ACC112 (cell line): ENCODE measurements around the gene MGAT5.

Experiments
- H2AFZ ChIP-seq: fragments of 200-600 bp; sonication (generic); one replicate; pipeline ENCODE4 v1.6.0; 2017; ENCODE audit warnings: antibody characterized with exemption, low read length; ENCODE audit not compliant: unreplicated experiment
- H3K27ac ChIP-seq: fragments of 200-600 bp; sonication (generic); 2 replicates; pipeline ENCODE4 v1.5.1; 2014; ENCODE audit warnings: low read depth, mild to moderate bottlenecking, antibody characterized with exemption, low read length, moderate library complexity
- H3K27me3 ChIP-seq: fragments of 200-600 bp; sonication (generic); 2 replicates; pipeline ENCODE4 v1.6.1; 2014; ENCODE audit warnings: mild to moderate bottlenecking, antibody characterized with exemption, low read length, moderate library complexity, mixed read lengths; ENCODE audit not compliant: insufficient read depth
- H3K36me3 ChIP-seq: fragments of 200-600 bp; sonication (generic); 2 replicates; pipeline ENCODE4 v1.6.1; 2016; ENCODE audit warnings: mild to moderate bottlenecking, antibody characterized with exemption, low read length, moderate library complexity, mixed read lengths; ENCODE audit not compliant: insufficient read depth
- H3K4me1 ChIP-seq: fragments of 200-600 bp; sonication (generic); one replicate; pipeline ENCODE4 v1.6.1; 2016; ENCODE audit warnings: low read length, mixed read lengths; ENCODE audit not compliant: insufficient read depth, unreplicated experiment, control insufficient read depth
- H3K4me3 ChIP-seq: fragments of 200-600 bp; sonication (generic); 2 replicates; pipeline ENCODE4 v1.5.1; 2014; ENCODE audit warnings: mild to moderate bottlenecking, low read depth, low read length
- H3K79me2 ChIP-seq: fragments of 200-600 bp; sonication (generic); one replicate; pipeline ENCODE4 v1.6.0; 2016; ENCODE audit warnings: low read length; ENCODE audit not compliant: control insufficient read depth, unreplicated experiment, insufficient read depth

The MGAT5 gene

DNA sequence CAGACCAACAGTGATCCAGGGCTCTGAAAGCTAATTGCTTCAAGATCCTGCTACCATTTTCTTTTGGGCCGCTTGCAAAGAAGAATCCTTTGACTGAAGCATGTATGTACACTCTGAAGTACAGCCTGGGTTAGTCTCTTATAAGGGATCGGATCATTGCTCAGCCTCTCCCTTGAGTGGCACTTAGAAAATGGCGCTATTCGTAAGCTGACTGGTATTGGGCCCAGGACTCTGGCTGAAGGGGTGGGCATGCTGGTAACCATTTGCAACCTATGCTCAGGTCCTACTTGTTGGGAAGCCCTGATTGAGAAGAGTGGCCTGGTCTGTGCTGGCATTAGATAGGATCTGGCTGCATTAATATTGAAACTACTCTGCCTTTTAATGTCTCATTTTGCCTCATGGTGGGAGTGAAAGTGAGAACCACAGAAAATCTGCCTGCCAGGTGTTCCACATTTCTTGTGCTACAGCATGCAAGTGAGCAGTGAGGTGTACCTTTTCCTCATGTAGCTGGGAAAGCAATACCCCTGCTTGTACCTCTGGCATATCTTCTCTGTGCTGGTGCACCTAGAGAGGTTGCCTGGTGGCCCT, 661 bp upstream of the MGAT5 start:
- H3K27me3 ChIP-seq = no peaks in the 10 kb centered on the region
- H3K79me2 ChIP-seq = no peaks in the 10 kb centered on the region
- no peak overlapping the region for H3K4me3 ChIP-seq
- no peak overlapping the region for H3K27ac ChIP-seq
- H3K4me1 ChIP-seq = no peaks in the 10 kb centered on the region
- H3K36me3 ChIP-seq = 0 out of 2 replicates have a peak, but pooled peaks cover 3% of the 10 kb centered on the region
- H2AFZ ChIP-seq = no peak overlapping the region

DNA sequence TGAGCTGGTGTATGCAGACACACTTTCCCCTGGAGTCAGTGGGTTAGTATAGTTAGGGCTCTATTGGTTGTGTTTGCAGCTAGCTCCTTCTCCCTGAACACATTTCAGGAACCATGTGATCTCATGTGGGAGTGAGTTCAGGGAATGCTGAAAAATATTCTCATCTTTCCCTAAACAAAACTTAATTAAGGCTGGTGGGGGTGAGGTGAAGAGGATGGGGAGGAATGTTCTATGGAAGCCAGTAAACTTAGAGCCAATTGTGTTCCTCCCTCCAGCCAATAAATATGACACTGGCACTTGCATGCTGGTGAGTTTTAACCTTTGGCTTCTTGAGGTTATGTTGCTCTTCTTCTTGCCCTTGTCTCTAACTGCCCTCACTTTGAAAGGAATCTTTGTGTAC, 952 bp downstream of the MGAT5 start:
- peaks cover 2% of the 10 kb centered on the region for H3K79me2 ChIP-seq
- H3K4me1 ChIP-seq = peaks cover 2% of the 10 kb centered on the region

DNA sequence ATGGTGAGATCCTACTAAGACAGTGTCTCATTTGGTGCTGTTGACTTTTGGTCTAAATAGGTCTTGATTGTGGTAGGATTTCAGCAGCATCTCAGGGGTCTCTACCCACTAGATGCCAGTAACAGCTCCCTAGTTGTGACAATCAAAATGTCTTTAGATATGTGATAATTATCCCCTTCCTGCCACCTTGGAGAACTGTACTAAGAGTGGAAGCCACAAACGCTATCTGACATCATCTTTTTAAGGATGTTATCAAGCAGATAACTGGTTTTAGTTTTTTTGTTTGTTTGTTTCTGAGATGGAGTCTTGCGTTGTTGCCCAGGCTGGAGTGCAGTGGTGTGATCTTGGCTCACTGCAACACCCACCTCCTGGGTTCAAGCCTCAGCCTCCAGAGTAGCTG, 3.1 kb downstream of the MGAT5 start:
- Histone ChIP-seq H3K27ac (no peak overlapping the region), H3K4me3 (no peak overlapping the region), H2AFZ (no peak overlapping the region), H3K36me3 (0 out of 2 replicates have a peak, but pooled peaks cover 3% of the 10 kb centered on the region), H3K79me2 (peaks cover 2% of the 10 kb centered on the region), H3K4me1 (peaks cover 23% of the 10 kb centered on the region), H3K27me3 (no peaks in the 10 kb centered on the region)

More for the DNA sequence above, 952 bp downstream of the MGAT5 start:
- no peaks in the 10 kb centered on the region for H3K27me3 ChIP-seq
- H3K36me3 ChIP-seq = 0 out of 2 replicates have a peak, but pooled peaks cover 3% of the 10 kb centered on the region
- H2AFZ ChIP-seq = no peak overlapping the region
- H3K4me3 ChIP-seq = no peak overlapping the region
- H3K27ac ChIP-seq = no peak overlapping the region

DNA sequence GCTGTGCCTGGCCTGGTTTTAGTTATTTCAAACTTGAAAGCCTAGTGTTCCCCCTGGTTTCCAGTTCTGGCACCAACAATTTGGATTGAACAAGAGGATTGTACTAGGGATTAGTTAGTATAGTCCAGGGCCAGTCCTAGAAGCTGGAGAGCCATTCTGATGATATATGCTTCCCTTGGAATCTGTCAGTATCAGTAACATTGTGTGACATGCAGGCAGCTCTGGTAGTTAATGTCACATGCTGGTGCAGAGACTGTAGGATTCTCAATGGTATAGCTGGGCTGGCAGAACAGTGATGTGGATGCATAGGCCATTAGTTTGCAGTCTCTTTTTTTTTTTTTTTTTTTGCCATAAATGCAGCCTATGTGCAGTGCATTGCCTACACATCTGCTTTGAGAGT, 3.6 kb downstream of the MGAT5 start:
- Histone ChIP-seq H3K27me3 (no peaks in the 10 kb centered on the region), H3K4me1 (peaks cover 28% of the 10 kb centered on the region), H3K27ac (no peak overlapping the region), H2AFZ (no peak overlapping the region), H3K79me2 (peaks cover 2% of the 10 kb centered on the region), H3K36me3 (0 out of 2 replicates have a peak, but pooled peaks cover 3% of the 10 kb centered on the region), H3K4me3 (no peak overlapping the region)

DNA sequence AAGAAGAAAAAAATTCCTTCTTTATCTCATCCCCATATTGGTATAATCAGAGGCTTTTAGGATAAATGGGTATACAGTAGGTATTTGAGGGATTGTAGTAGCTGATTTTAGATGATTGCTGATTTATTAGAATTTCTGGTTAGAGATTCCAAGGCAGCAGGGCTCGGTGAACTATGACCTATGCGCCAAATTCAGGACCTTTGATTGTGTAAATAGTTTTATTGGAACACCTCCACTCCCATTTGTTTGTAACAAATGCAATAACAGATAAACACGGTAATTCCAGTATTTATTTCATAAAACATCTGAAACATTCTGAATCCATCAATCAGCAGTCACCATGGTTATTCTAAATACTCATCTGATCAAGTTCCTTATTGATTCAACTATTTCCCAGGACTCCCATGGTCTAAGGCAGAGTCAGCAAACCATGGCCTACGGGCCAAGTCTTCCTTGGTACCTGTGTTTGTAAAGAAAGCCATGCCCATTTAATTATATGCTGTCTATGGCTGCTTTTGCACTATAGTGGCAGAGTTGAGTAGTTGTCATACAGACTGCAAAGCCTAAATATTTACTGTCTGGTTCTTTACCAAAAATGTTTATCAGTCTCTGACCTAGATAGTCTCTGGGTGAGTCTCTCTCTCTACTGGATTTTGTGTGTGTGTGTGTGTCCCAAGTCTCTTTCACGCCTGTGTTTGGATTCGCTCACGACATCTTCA, 4.3 kb downstream of the MGAT5 start:
- Histone ChIP-seq H3K4me3 (no peak overlapping the region), H3K27me3 (no peaks in the 10 kb centered on the region), H3K36me3 (0 out of 2 replicates have a peak, but pooled peaks cover 3% of the 10 kb centered on the region), H3K4me1 (peaks cover 30% of the 10 kb centered on the region), H2AFZ (no peak overlapping the region), H3K27ac (no peak overlapping the region), H3K79me2 (peaks cover 6% of the 10 kb centered on the region)

DNA sequence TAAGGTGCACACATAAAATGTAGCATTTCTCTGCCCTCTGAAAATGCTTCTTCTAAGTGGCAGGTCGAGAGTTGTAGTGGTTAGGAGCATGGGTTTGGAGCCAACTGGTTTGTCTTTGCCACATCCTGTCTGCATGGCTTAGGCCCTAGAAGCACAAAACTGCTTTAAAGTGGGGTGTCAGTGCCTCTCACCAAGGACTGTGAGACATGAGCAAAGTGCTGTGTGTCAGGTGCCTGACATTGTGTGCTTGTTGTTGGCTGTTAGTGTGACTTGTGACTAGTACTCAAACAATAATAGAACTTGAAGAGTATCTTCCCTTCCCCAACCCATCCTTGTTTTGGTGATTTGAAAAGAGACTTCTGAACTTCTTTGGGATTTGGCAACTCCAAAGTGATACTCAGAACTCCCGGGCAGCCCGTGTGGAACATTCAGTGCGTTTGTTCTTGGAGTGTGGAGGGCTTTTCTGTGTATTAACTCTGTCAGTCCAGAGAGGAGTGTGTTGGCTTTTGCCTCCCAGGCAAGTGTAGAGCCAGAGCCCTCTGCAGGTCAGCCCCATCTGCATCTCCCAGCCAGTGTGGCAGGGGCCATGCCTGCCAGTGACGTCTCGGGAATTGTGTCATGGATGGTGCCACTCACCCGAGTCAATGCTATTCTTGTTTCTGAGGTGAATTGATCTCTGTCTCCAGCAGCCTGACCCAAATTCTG, 5.0 kb downstream of the MGAT5 start:
- Histone ChIP-seq H3K36me3 (0 out of 2 replicates have a peak, but pooled peaks cover 3% of the 10 kb centered on the region), H3K4me1 (peaks cover 30% of the 10 kb centered on the region), H3K79me2 (peaks cover 10% of the 10 kb centered on the region), H3K4me3 (no peak overlapping the region), H3K27ac (no peak overlapping the region), H2AFZ (no peak overlapping the region), H3K27me3 (no peaks in the 10 kb centered on the region)

DNA sequence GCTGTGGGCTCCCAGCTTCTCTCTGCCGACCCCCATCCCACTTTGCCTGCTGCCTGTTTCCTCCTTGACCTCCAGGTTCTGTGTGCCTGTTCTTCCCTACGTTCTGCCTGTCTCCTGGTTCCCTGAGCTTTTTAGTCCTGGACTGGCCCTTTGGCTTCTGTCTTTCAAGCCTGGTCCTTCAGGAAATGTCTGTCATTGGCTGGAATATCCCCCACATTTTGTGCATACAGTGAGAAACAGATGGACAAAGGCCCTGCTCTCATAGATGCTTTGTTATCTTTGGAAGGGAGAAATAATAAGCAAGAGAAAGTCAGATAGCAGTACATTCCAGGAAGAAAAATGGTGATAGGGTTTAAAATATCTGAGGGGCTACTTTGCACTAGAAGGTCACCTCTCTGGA, 5.7 kb downstream of the MGAT5 start:
- Histone ChIP-seq H3K27me3 (no peaks in the 10 kb centered on the region), H3K4me3 (no peak overlapping the region), H3K79me2 (peaks cover 10% of the 10 kb centered on the region), H3K4me1 (peaks cover 30% of the 10 kb centered on the region), H3K27ac (no peak overlapping the region), H3K36me3 (no peaks in the 10 kb centered on the region), H2AFZ (no peak overlapping the region)

DNA sequence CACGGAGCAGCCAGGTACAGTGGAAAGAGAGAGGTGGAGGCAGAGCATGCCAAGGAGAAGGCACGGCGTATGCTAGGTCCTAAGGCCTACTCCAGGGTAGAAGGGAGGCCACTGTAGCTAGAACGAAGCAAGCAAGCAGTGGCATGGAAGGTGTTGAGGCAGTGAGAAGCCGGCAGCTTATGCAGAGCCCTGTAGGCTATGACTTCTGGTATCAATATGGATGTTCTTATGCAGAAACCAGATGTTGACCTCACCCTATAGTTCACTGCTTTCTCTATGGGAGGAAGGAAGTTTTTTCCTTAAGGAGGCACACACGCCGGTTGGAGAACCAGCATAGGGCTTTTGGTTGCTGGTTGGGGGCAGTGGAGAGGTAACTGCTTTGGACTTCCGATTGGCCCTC, 6.1 kb downstream of the MGAT5 start:
- Histone ChIP-seq H2AFZ (no peak overlapping the region), H3K36me3 (no peaks in the 10 kb centered on the region), H3K4me1 (peaks cover 30% of the 10 kb centered on the region), H3K4me3 (no peak overlapping the region), H3K79me2 (peaks cover 10% of the 10 kb centered on the region), H3K27ac (peak overlapping the region; percentile 82), H3K27me3 (no peaks in the 10 kb centered on the region)

DNA sequence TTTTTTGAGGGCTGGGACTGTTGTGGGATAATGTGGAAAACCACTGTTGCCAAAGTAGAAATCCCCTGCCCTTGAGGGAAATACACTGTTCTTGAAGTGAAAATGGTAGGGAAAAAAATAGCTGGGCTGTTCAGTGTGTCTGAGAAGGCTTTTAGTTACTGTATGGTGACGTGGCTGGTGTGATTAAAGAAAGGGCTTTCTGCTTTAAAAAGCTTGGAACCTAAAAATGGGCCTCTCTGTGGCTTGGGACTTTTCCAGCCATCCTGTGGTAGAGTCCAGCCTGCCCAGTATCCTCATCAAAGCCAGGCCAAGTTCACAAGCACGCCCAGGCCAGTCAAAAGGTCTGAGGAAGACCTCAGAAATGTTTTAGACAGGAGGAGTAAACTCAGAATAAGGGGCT, 6.8 kb downstream of the MGAT5 start:
- no peaks in the 10 kb centered on the region for H3K36me3 ChIP-seq
- peak overlapping the region; percentile 2; the same call in 1 of the 2 replicates for H3K4me3 ChIP-seq
- no peaks in the 10 kb centered on the region for H3K27me3 ChIP-seq
- H3K27ac ChIP-seq = peak overlapping the region; percentile 82
- no peak overlapping the region for H2AFZ ChIP-seq
- H3K79me2 ChIP-seq = peaks cover 10% of the 10 kb centered on the region
- H3K4me1 ChIP-seq = peaks cover 30% of the 10 kb centered on the region

DNA sequence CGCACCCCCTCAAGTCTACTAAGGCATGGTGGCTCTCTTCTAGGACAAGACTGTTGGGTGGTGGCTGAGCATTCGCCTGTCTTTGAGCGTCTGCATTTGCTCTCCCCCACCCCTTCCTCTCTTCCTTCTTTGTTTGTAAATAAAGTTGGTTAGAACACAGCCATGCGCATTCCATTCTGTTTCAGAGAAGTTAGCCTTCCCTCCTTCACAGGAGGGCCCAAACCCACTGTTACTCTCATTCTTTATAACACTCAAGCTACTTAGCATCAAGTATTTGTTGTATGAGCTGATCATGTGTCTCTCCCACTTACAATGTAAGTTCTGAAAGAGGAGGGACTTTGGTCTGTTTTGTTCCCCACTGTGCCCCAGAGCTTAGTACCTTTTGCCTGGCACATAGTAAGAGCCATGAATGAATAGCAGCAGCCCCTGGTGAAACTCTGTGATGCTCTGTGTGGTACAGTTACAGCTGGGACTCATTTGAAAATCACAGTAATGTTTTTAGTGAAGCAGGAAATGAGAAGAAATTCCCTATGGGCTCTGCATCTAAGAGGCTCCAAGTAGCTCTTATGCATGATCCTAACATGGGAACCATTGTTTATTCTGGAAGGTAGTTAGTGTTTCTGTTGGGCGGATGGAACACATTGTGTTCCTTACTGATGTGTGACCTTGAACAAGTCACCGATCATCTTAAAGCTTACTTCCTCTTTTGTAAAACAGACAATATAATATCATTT, 7.7 kb downstream of the MGAT5 start:
- H3K4me3 ChIP-seq = peak overlapping the region; percentile 47; the same call in 1 of the 2 replicates
- peaks cover 30% of the 10 kb centered on the region for H3K4me1 ChIP-seq
- H3K27me3 ChIP-seq = no peaks in the 10 kb centered on the region
- peak overlapping the region; percentile 22 for H2AFZ ChIP-seq
- peaks cover 10% of the 10 kb centered on the region for H3K79me2 ChIP-seq
- H3K27ac ChIP-seq = peak overlapping the region; percentile 82
- H3K36me3 ChIP-seq = no peaks in the 10 kb centered on the region
